ENCODE results near the gene ELFN1. TPM values are rescaled to one million over a fixed set of nuclear protein-coding genes. Genes with fewer than 3 reads are reported as not detected.

ELFN1 gene
- total and polyA plus RNA-seq, 10 of the 15 experiments (the other 5 are each of a cell fraction or from before 2014, with no cell fraction given): 0.04 TPM; not detected in 9

- SMC1A ChIA-PET (ENCODE audit: uncharacterized antibody, unreplicated experiment): no interaction called here
- DNase-seq (ENCODE audit: low read depth, low spot score): no peak
- Histone ChIP-seq H3K36me3 (ENCODE audit: control insufficient read depth in 2 of 2, insufficient read depth in 2 of 2, low read length in 1 of 2) (no peaks in the 10 kb centered on the region), H3K4me2 (ENCODE audit: control insufficient read depth, insufficient read depth) (no peak overlapping the region), H3K27ac (ENCODE audit: control insufficient read depth, insufficient read depth) (no peak overlapping the region), H2AFZ (ENCODE audit: control insufficient read depth, low read depth, low read length) (no peak overlapping the region), H3K9me3 (replicated peaks; ENCODE audit: control insufficient read depth, insufficient read depth, low read length) (peaks cover 2% of the 10 kb centered on the region; the same call in 1 of the 3 replicates), H3K4me3 (no peak overlapping the region), H3K9ac (ENCODE audit: control insufficient read depth, insufficient read depth, low read length) (no peak overlapping the region), H3K27me3 (replicated peaks in 1 of 2; ENCODE audit: control insufficient read depth in 2 of 2, insufficient read depth in 2 of 2, low read length in 1 of 2) (no peaks in the 10 kb centered on the region), H3K79me2 (ENCODE audit: control insufficient read depth, insufficient read depth, low read length) (no peaks in the 10 kb centered on the region), H3K4me1 (ENCODE audit: control insufficient read depth, insufficient read depth, low read length) (0 out of 2 replicates have a peak, but pooled peaks cover 2% of the 10 kb centered on the region), H4K20me1 (ENCODE audit: control insufficient read depth, insufficient read depth) (no peaks in the 10 kb centered on the region)
- no peak for TF ChIP-seq CHD2 (IDR thresholded peaks at IDR 0.05; ENCODE audit: borderline replicate concordance, low read depth, low read length)
- TF ChIP-seq SIN3A (IDR thresholded peaks at IDR 0.05; ENCODE audit: low read depth, low read length): no peak
- TF ChIP-seq PAX8 (IDR thresholded peaks at IDR 0.05): no peak
- no peak for TF ChIP-seq PML (IDR thresholded peaks at IDR 0.05; ENCODE audit: low read length)
- no peak for TF ChIP-seq HCFC1 (IDR thresholded peaks at IDR 0.05; ENCODE audit: low read length)
- TF ChIP-seq, protein P1, sequence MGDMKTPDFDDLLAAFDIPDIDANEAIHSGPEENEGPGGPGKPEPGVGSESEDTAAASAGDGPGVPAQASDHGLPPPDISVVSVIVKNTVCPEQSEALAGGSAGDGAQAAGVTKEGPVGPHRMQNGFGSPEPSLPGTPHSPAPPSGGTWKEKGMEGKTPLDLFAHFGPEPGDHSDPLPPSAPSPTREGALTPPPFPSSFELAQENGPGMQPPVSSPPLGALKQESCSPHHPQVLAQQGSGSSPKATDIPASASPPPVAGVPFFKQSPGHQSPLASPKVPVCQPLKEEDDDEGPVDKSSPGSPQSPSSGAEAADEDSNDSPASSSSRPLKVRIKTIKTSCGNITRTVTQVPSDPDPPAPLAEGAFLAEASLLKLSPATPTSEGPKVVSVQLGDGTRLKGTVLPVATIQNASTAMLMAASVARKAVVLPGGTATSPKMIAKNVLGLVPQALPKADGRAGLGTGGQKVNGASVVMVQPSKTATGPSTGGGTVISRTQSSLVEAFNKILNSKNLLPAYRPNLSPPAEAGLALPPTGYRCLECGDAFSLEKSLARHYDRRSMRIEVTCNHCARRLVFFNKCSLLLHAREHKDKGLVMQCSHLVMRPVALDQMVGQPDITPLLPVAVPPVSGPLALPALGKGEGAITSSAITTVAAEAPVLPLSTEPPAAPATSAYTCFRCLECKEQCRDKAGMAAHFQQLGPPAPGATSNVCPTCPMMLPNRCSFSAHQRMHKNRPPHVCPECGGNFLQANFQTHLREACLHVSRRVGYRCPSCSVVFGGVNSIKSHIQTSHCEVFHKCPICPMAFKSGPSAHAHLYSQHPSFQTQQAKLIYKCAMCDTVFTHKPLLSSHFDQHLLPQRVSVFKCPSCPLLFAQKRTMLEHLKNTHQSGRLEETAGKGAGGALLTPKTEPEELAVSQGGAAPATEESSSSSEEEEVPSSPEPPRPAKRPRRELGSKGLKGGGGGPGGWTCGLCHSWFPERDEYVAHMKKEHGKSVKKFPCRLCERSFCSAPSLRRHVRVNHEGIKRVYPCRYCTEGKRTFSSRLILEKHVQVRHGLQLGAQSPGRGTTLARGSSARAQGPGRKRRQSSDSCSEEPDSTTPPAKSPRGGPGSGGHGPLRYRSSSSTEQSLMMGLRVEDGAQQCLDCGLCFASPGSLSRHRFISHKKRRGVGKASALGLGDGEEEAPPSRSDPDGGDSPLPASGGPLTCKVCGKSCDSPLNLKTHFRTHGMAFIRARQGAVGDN (IDR thresholded peaks at IDR 0.05): no peak
- no peak for TF ChIP-seq MEF2B (IDR thresholded peaks at IDR 0.05; ENCODE audit: partially characterized antibody, poor library complexity, severe bottlenecking)
- no peak for TF ChIP-seq RUNX3 (IDR thresholded peaks at IDR 0.05; ENCODE audit: low read length)
- TF ChIP-seq NR2F1 (conservative IDR thresholded peaks at IDR 0.05): no peak
- TF ChIP-seq CBX3 (IDR thresholded peaks at IDR 0.05; ENCODE audit: borderline replicate concordance, low read depth): no peak
- TF ChIP-seq RB1 (IDR thresholded peaks at IDR 0.05; ENCODE audit: borderline replicate concordance): no peak
- TF ChIP-seq ZNF207 (IDR thresholded peaks at IDR 0.05; ENCODE audit: borderline replicate concordance): no peak
- no peak for TF ChIP-seq RELA (IDR thresholded peaks at IDR 0.05; ENCODE audit: borderline replicate concordance, partially characterized antibody)
- no peak for TF ChIP-seq ESRRA (IDR thresholded peaks at IDR 0.05; ENCODE audit: low read length)
- TF ChIP-seq NFYB (IDR thresholded peaks at IDR 0.05; ENCODE audit: insufficient read depth, low read depth, low read length): no peak
- no peak for TF ChIP-seq TCF3 (IDR thresholded peaks at IDR 0.05; ENCODE audit: borderline replicate concordance, insufficient read depth, low read depth, low read length)
- TF ChIP-seq ZSCAN29 (IDR thresholded peaks at IDR 0.05): no peak
- BruUV-seq (replicated peaks): no TSS peak
- no peak for FAIRE-seq
- no peak for ATAC-seq
- RAD21 ChIA-PET (ENCODE audit: unreplicated experiment): no interaction called here
- POLR2A ChIA-PET: no interaction called here
- CTCF ChIA-PET: no interaction called here
- WGBS (ENCODE audit: insufficient coverage, insufficient replicate concordance, low lambda C conversion rate, missing lambda C conversion rate): 78% methylated on average over 11 of the region's 11 CpGs
- in situ Hi-C loops (cut with MboI) (no loop called here), intact Hi-C loops (cut with micrococcal nuclease; ENCODE audit: unreplicated experiment) (no loop called here)
These were observed 91.7 kb downstream of the ELFN1 start for GRCh38 chr7:1761774-1762173.

All from GM12878 (cell line).